GM15510 (cell line): ENCODE measurements around the gene TMEM87B.

Source experiments
- POLR2A ChIP-seq: IDR thresholded peaks from 3 replicates; pipeline ENCODE4 v1.6.1; 2011; ENCODE audit warnings: borderline replicate concordance; ENCODE audit not compliant: insufficient read length; ENCODE audit errors: extremely low read depth

Gene TMEM87B

DNA sequence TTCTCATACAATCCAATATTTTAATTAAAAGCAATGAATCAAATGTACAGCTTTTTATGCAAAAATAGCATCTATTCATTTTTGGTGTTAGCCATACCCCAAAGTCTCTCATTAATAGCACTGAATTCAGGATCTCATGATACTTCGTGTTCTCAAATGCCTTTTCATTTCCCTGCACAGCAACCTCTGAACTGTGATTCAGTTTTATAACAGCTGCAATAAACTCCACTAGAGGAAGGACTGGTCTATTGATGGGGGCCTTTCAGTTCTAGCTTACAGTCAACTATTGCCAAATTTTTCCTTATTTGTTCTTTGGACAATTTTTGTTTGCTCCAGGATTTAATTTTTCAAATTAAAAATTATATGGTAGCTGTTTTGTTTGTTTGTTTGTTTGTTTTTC lies 4.8 kb upstream of the TMEM87B start:
- TF ChIP-seq POLR2A, result no peak

DNA sequence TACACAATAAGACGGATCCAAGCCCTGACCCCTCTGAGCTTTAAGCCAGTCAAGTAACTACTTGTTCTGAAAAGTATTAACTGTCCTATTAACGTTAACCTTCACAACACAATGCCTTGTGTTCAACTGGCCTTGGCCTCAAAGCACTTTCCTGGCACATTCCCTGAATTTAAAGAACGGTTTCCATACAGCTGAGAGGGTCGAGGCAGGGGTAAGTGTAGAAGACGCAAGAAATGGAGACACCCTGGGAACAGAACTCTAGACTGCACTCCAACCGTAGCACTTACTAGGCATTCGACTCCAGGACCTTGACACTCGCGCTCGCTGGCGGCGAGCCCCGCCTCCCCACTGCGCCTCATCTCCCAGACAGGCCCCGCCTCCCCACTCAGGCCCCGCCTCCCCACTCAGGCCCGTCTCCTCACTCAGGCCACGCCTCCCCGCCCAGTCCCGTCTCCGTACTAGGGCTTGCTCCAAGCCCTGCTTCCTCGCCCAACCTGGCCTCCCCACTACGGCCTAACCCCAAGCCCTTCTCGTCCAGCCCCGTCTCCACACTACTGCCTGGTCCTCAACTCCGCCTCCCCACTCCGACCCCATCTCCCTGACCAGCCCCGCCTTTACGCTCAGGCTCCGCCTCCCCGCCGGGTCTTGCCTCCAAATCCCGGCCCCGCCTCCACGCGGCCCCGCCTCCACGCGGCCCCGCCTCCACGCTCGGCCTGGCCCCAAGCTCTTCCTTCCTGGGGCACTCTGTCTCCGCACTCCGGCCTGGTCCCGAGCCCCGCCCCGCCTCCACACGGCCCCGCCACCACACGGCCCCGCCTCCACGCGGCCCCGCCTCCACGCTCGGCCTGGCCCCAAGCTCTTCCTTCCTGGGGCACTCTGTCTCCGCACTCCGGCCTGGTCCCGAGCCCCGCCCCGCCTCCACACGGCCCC lies 887 bp upstream of the TMEM87B start:
- TF ChIP-seq POLR2A, result no peak

DNA sequence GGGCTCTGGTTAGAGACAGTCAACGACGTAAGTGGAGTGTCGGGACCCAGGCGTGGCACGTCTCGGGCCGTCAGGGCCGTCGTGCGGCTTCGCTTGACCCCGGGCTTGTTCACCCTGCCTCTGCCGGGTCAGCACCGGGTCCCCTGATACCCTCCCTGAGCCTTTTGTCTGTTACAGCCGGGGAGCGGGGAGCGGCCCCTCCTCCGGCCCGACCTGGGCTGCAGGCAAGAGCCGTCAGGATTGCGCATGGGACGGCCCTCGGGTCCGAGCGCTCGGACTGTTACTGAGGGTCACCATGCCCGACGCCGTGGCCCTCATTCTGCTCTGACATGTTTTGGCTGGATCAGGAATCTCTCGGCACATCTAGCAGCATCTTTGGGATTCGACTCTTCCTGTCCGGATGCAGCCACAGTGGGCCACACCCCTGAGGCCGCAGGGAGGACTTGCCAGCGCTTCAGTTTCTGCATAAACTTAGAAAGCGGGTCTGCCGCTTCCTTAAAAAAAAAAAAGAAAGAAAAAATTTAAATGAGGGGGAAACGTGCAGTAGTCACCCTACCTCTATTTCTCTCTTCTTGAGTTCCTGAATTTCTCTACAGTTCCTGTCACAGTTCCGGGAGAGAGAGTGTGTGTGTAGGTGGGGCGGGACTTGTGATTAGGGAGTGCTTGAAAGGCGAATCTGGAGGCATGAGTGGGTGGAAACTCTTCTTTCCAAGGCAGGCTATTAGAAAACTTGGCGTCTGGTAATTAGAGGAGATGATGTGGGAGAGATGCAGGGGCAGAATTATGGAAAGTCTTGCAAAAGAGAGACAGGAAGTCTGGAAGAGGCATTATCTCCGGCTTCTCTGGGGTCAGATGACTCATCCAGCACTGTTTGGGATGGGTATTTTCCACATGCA lies 909 bp downstream of the TMEM87B start:
- no peak for TF ChIP-seq POLR2A

DNA sequence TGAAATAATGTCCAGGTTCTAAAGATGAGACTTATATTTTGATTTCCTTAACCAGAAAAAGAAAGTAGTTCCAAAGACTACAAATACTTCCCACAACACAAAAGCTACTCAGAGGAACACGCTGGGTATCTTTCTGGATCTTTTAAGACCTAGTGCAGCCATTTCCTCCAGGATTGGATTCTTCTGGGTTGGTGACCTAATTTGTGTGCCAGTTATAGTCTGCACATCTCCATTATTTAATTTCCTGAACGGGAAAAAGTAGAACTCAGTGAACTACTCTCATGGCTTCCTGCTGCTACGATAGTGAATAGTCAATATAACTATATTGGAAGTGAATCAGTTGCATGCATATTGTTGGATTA lies 1.5 kb downstream of the TMEM87B start:
- no peak for TF ChIP-seq POLR2A

DNA sequence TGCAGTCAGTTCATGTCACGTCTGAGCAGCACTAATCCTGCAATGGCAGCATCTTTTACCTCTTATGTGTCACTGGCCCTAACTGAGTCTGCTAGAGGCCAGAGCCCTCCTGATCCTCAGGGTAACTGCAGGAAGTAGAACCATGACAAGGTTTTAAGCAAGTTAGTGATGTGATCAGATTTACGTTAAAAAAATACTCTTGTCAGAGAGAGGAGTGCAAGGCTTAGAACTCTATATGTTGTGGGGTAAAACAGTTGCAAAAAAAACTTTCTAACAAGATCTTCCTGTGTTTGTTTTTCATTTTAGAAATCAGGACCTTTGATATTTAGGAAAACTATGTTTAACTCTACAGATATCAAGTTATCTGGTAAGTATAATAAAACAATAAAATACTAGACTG lies 4.6 kb downstream of the TMEM87B start:
- no peak for TF ChIP-seq POLR2A

DNA sequence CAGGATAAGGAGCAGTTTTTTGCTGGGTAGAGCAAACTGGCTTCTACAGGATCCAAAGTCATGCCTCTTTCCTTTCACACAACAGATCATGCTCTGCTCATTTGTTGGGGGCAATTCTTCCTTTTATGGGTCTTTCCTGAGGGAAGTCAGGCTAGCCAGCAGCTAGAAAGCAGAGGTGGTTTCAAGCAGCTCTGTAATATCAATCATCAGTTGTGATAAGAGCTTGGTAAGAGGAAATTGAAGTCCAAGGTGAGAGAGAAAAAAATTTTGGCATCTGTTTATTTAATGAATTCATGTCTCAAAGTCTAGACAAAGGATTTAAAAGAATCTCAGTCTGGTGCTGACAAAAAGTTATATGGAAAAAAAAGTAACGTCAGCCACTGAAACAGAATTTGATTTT lies 6.2 kb downstream of the TMEM87B start:
- TF ChIP-seq POLR2A, result no peak

DNA sequence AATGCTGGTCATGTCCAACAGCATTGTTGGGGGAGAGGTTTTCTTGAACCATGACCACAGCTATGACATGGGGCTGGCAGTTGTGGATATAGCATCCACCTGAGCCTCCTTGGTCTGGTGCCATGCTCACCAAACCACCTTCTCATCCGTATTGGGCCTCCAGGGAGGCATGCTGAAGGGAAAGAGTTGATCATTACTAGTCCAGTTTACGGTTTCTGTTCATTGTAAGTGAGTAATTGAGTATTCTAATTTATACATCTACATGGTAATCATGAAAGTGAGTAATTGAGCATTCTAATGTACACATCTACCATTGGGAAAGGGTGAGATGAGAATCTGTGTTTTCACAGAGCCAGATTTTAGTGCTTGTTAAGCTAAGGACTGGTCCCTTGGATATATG lies 6.8 kb downstream of the TMEM87B start:
- TF ChIP-seq POLR2A, result no peak

DNA sequence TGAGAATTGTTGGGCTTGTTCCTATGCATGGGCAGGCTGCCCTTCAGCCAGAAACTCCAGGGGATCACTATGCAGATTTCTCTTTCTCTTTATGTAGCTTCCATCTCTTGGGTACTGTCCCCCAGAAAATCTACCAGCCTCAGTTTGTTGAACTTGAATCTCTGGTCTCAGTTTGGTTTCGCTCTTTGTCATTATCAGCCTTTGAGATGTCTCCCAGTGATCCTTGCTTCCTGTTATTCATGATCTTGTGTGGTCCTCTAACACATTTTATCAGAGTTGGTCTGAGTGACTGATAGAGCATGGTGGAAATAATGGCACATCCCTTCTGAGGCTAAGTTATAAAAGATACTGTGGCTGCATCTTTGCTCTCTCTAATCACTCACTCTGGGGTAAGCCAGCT lies 7.8 kb downstream of the TMEM87B start:
- no peak for TF ChIP-seq POLR2A

DNA sequence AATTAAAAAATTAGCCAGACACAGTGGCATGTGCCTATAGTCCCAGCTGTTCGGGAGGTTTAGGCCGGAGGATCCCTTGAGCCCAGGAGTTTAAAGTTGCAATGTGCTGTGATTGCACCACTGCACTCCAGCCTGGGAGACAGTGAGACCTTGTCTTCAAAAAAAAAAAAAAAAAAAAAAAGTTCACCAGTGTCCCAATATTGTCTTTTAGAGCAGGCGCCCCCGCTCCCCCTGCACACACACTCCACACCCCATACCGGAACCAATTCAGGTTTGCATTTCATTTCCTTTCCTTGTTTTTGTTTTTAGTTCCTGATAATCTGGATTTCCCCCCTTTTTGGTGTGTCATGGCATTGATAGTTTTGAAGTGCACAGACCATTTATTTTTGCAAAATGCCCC lies 10.4 kb downstream of the TMEM87B start:
- no peak for TF ChIP-seq POLR2A

DNA sequence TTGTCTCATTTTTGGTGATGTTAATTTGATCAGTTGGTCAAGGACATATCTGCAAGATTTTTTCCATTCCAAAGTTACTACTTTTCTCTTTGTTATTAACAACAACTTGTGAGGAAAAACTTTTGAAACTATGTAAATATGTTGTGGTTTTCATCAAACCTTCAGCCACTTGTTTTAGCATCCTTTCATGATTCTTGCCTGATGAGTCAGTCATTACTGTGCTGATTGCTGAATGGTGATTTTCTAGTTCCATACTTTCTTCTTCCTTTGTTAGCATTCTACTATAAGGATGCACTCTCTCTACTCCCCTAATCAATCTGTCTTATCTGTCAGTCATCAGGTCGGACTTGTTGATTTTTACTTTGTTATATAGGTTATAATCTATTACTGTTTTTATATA lies 10.9 kb downstream of the TMEM87B start:
- TF ChIP-seq POLR2A, result no peak

DNA sequence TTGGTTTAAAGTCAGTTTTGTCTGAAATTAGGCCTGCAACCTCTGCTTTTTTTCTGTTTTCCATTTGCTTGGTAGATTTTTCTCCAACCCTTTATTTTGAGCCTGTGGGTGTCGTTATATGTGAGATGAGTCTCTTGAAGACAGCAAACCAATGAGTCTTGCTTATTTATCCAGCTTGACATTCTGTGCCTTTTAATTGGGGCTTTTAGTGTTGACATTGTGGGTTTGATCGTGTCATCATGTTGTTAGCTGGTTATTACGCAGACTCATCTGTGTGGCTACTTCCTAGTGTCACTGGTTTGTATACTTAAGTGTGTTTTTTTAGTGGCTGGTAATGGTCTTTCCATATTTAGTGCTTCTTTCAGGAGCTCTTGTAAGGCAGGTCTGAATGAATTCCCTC lies 18.8 kb downstream of the TMEM87B start:
- no peak for TF ChIP-seq POLR2A

DNA sequence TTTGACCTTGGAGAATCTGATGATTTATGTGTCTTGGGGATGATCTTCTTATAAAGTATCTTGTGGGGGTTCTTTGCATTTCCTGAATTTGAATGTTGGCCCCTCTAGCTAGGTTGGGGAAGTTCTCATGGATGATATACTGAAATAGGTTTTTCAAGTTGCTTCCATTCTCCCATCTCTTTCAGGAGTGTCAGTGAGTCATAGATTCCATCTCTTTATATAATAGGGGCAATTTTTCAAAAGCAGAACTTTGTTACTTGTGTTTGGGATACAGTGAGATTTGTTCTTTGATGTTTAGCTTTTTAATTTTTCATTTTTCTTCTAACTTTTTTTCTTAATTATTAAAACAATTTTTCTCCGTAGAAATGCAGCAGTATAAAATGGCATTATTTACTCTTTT lies 19.4 kb downstream of the TMEM87B start:
- TF ChIP-seq POLR2A, result no peak

DNA sequence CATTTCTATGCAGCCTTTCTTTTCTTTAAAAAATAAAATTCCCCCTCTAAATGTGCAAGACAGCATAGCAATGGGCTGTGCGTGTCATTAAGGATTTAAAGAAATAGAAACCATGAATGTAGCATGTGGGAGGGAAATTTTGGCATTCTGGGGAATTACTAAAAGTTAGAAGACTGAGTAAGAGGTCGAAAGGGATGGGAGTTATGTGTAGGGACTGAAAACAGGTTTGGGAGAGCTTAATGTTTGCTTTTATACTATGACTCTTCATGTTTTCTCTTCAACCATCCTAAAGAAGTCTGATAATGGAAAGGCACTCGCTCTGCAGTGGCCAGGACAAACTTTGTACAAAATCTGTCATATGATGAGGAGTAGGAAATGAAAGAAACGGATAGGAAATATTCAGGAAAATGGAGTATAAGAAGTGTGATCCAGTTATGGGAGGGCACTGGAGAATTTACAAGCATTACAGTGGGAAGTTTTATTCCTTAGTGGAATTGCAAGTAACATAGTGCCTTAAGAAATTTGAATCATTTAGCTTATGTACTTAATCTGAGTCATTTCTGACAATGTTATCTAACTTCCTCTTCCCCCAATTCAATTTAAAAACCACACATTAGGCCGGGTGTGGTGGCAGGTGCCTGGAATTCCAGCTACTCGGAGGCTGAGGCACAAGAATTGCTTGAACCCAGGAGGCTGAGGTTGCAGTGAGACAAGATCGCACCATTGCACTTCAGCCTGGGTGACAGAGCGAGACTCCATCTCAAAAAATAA lies 20.6 kb downstream of the TMEM87B start:
- no peak for TF ChIP-seq POLR2A

DNA sequence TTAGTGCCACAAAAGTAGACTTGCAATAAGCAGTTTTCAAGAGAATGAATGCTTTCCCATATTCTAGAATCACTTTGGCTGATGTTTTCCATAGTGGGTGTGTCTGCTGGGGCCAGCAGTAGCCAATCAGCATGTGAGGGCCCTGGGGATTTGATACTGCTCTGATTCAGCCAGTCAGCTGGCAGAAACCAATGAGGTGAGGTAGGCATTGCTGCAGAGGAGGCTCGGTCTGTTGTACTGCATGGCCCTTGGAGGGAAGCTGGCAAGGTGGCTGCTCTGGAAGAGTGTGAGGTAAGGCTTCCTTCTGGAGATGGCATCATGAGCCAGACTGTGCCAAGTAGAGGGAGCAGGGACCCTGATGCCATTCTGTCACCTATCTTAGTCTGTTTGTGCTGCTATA lies 22.7 kb downstream of the TMEM87B start:
- TF ChIP-seq POLR2A, result no peak

DNA sequence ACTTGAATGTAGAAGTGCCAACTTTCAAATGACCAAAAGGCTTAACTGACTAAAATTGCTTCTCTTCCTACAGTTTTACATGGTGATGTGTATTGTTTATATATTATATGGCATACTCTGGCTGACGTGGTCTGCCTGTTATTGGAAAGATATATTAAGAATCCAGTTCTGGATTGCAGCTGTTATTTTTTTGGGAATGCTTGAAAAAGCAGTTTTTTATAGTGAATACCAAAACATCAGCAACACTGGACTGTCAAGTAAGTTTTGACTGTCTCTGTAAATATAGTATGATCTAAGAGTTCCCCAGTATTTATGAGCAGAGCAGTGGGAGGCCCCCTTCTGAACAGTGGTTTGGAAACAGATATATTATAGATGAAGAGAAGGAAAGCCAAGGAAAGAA lies 26.2 kb downstream of the TMEM87B start:
- no peak for TF ChIP-seq POLR2A
